Dendritic cell treated with granulocyte-macrophage colony-stimulating factor and Interleukin-4, amounts not matched to agents 40 ng/mL and 50 ng/mL, for 4 days (primary cell): ENCODE data around the gene CYSLTR2.
"Not testable (repeated sequence)": the region's sequence is repeated elsewhere in the genome, so short reads cannot be mapped to it uniquely, and the experiment has no call there.

Source experiments
- H3K27ac Mint-ChIP-seq: one replicate; pipeline ENCODE4 v1.8.0; 2022; ENCODE audit warnings: mild to moderate bottlenecking, mixed read lengths
- H3K27me3 Mint-ChIP-seq: one replicate; pipeline ENCODE4 v1.8.0; 2022; ENCODE audit warnings: mild to moderate bottlenecking, mixed read lengths
- H3K36me3 Mint-ChIP-seq: one replicate; pipeline ENCODE4 v1.8.0; 2022; ENCODE audit warnings: low read depth, mixed read lengths
- H3K4me1 Mint-ChIP-seq: one replicate; pipeline ENCODE4 v1.8.0; 2022; ENCODE audit warnings: low read depth, mixed read lengths
- H3K4me3 Mint-ChIP-seq: one replicate; pipeline ENCODE4 v1.8.0; 2022; ENCODE audit warnings: mild to moderate bottlenecking, moderate library complexity, mixed read lengths
- H3K9me3 Mint-ChIP-seq: one replicate; pipeline ENCODE4 v1.8.0; 2022; ENCODE audit warnings: mixed read lengths
- intact Hi-C: fragments of 100-400 bp; cut with micrococcal nuclease; formaldehyde crosslinking; loops from one replicate; pipeline ENCODE4 v1.15.0; 2022

The CYSLTR2 gene

GRCh38 chr13:48654511-48654910 is 782 bp downstream of the CYSLTR2 start:
- intact Hi-C loops: no loop called here
- Mint-ChIP-seq H3K9me3 (no peaks in the 10 kb centered on the region), H3K27me3 (no peaks in the 10 kb centered on the region), H3K36me3 (no peaks in the 10 kb centered on the region), H3K4me1 (peaks cover 62% of the 10 kb centered on the region), H3K4me3 (no peak overlapping the region), H3K27ac (no peak overlapping the region)

GRCh38 chr13:48655291-48655690 is 1.6 kb downstream of the CYSLTR2 start:
- Mint-ChIP-seq H3K4me1 (peaks cover 63% of the 10 kb centered on the region), H3K4me3 (no peak overlapping the region), H3K27ac (no peak overlapping the region), H3K9me3 (no peaks in the 10 kb centered on the region), H3K36me3 (peaks cover 6% of the 10 kb centered on the region), H3K27me3 (no peaks in the 10 kb centered on the region)
- intact Hi-C loops: no loop called here

GRCh38 chr13:48656608-48657007 is 2.9 kb downstream of the CYSLTR2 start:
- H3K4me1 Mint-ChIP-seq: peaks cover 60% of the 10 kb centered on the region
- H3K4me3 Mint-ChIP-seq: no peak overlapping the region
- no peak overlapping the region for H3K27ac Mint-ChIP-seq
- no peaks in the 10 kb centered on the region for H3K27me3 Mint-ChIP-seq
- intact Hi-C loops: no loop called here
- H3K36me3 Mint-ChIP-seq: peaks cover 6% of the 10 kb centered on the region
- H3K9me3 Mint-ChIP-seq: no peaks in the 10 kb centered on the region

GRCh38 chr13:48660361-48661076 is 6.8 kb downstream of the CYSLTR2 start:
- Mint-ChIP-seq H3K9me3 (peaks cover 28% of the 10 kb centered on the region), H3K27me3 (no peaks in the 10 kb centered on the region), H3K36me3 (peaks cover 19% of the 10 kb centered on the region), H3K4me1 (peaks cover 53% of the 10 kb centered on the region), H3K27ac (peak overlapping the region; percentile 94), H3K4me3 (no peak overlapping the region)
- intact Hi-C loops: loop anchor here (2.0 kb wide), 1 partner anchor 18 kb away; no protein-coding TSS in a partner anchor

GRCh38 chr13:48661107-48661506 is 7.4 kb downstream of the CYSLTR2 start:
- Mint-ChIP-seq H3K27ac (peak overlapping the region; percentile 94), H3K4me3 (no peak overlapping the region), H3K9me3 (peaks cover 34% of the 10 kb centered on the region), H3K27me3 (no peaks in the 10 kb centered on the region), H3K36me3 (peaks cover 21% of the 10 kb centered on the region), H3K4me1 (peaks cover 51% of the 10 kb centered on the region)
- intact Hi-C loops: loop anchor here (2.0 kb wide), 1 partner anchor 18 kb away; no protein-coding TSS in a partner anchor

- Mint-ChIP-seq H3K27ac (peak overlapping the region; percentile 94), H3K9me3 (peaks cover 45% of the 10 kb centered on the region), H3K27me3 (no peaks in the 10 kb centered on the region), H3K36me3 (peaks cover 28% of the 10 kb centered on the region), H3K4me3 (no peak overlapping the region), H3K4me1 (peaks cover 41% of the 10 kb centered on the region)
- intact Hi-C loops: no loop called here
Measured at GRCh38 chr13:48662226-48662625, 8.5 kb downstream of the CYSLTR2 start.

- H3K36me3 Mint-ChIP-seq: peaks cover 33% of the 10 kb centered on the region
- intact Hi-C loops: no loop called here
- H3K27me3 Mint-ChIP-seq: no peaks in the 10 kb centered on the region
- H3K4me3 Mint-ChIP-seq: no peak overlapping the region
- H3K9me3 Mint-ChIP-seq: peaks cover 82% of the 10 kb centered on the region
- peaks cover 19% of the 10 kb centered on the region for H3K4me1 Mint-ChIP-seq
- no peak overlapping the region for H3K27ac Mint-ChIP-seq
Measured at GRCh38 chr13:48667136-48667535, 13.4 kb downstream of the CYSLTR2 start.

GRCh38 chr13:48671421-48671820 is 17.7 kb downstream of the CYSLTR2 start:
- not testable (repeated sequence) for H3K27me3 Mint-ChIP-seq
- Mint-ChIP-seq H3K4me1 (peaks cover 10% of the 10 kb centered on the region), H3K9me3 (peaks cover 48% of the 10 kb centered on the region)

GRCh38 chr13:48675247-48675646 is 21.5 kb downstream of the CYSLTR2 start:
- no peak overlapping the region for H3K27ac Mint-ChIP-seq
- H3K36me3 Mint-ChIP-seq: peaks cover 12% of the 10 kb centered on the region
- H3K4me3 Mint-ChIP-seq: no peak overlapping the region
- peaks cover 21% of the 10 kb centered on the region for H3K9me3 Mint-ChIP-seq
- H3K4me1 Mint-ChIP-seq: peaks cover 37% of the 10 kb centered on the region
- no peaks in the 10 kb centered on the region for H3K27me3 Mint-ChIP-seq
- intact Hi-C loops: no loop called here

More at GRCh38 chr13:48671421-48671820, 17.7 kb downstream of the CYSLTR2 start:
- H3K4me3 Mint-ChIP-seq, H3K27ac Mint-ChIP-seq, intact Hi-C loops: not testable (repeated sequence)
- H3K36me3 Mint-ChIP-seq: peaks cover 16% of the 10 kb centered on the region

- Mint-ChIP-seq H3K4me1 (peaks cover 68% of the 10 kb centered on the region), H3K9me3 (no peaks in the 10 kb centered on the region), H3K4me3 (no peak overlapping the region), H3K27ac (peak overlapping the region; percentile 13), H3K36me3 (no peaks in the 10 kb centered on the region), H3K27me3 (no peaks in the 10 kb centered on the region)
- intact Hi-C loops: loop anchor here (2.0 kb wide), 1 partner anchor 18 kb away; no protein-coding TSS in a partner anchor
Measured at GRCh38 chr13:48678316-48678715, 24.6 kb downstream of the CYSLTR2 start.

- H3K4me1 Mint-ChIP-seq: peaks cover 78% of the 10 kb centered on the region
- H3K27me3 Mint-ChIP-seq: no peaks in the 10 kb centered on the region
- H3K4me3 Mint-ChIP-seq: no peak overlapping the region
- peak overlapping the region; percentile 77 for H3K27ac Mint-ChIP-seq
- no peaks in the 10 kb centered on the region for H3K36me3 Mint-ChIP-seq
- no peaks in the 10 kb centered on the region for H3K9me3 Mint-ChIP-seq
- intact Hi-C loops: loop anchor here (2.0 to 5.0 kb wide), 2 partner anchors 19 to 38 kb away; no protein-coding TSS in a partner anchor
Measured at GRCh38 chr13:48679941-48680680, 26.4 kb downstream of the CYSLTR2 start.

GRCh38 chr13:48680756-48681392 is 27.1 kb downstream of the CYSLTR2 start:
- H3K36me3 Mint-ChIP-seq: no peaks in the 10 kb centered on the region
- H3K27me3 Mint-ChIP-seq: no peaks in the 10 kb centered on the region
- intact Hi-C loops: loop anchor here (5.0 kb wide), 1 partner anchor 39 kb away; no protein-coding TSS in a partner anchor
- no peaks in the 10 kb centered on the region for H3K9me3 Mint-ChIP-seq
- H3K4me3 Mint-ChIP-seq: no peak overlapping the region
- H3K4me1 Mint-ChIP-seq: peaks cover 86% of the 10 kb centered on the region
- peak overlapping the region; percentile 77 for H3K27ac Mint-ChIP-seq

- H3K27me3 Mint-ChIP-seq: no peaks in the 10 kb centered on the region
- peak overlapping the region; percentile 77 for H3K27ac Mint-ChIP-seq
- H3K4me1 Mint-ChIP-seq: peaks cover 86% of the 10 kb centered on the region
- no peaks in the 10 kb centered on the region for H3K9me3 Mint-ChIP-seq
- H3K4me3 Mint-ChIP-seq: no peak overlapping the region
- intact Hi-C loops: loop anchor here (5.0 kb wide), 1 partner anchor 40 kb away; no protein-coding TSS in a partner anchor
- H3K36me3 Mint-ChIP-seq: no peaks in the 10 kb centered on the region
Measured at GRCh38 chr13:48681905-48682304, 28.2 kb downstream of the CYSLTR2 start.

- intact Hi-C loops: loop anchor here (5.0 kb wide), 1 partner anchor 40 kb away; no protein-coding TSS in a partner anchor
- H3K4me3 Mint-ChIP-seq: no peak overlapping the region
Measured at GRCh38 chr13:48682436-48682835, 28.7 kb downstream of the CYSLTR2 start.

More at GRCh38 chr13:48682436-48682835, 28.7 kb downstream of the CYSLTR2 start:
- Mint-ChIP-seq H3K27ac (peak overlapping the region; percentile 77), H3K4me1 (peaks cover 82% of the 10 kb centered on the region), H3K27me3 (no peaks in the 10 kb centered on the region), H3K9me3 (no peaks in the 10 kb centered on the region), H3K36me3 (no peaks in the 10 kb centered on the region)
